Endothelial cell of umbilical vein (primary cell): ENCODE results near the gene ARHGAP42. TPM values are rescaled to one million over a fixed set of nuclear protein-coding genes. Genes with fewer than 3 reads are reported as not detected.

Source experiments
- BruUV-seq: library from RNA; stranded (reverse); fragments of 400-500 nt; replicated peaks from 2 replicates; lab custom pipeline; 2021; lab: Mats Ljungman, UMichigan
- CTCF ChIA-PET: fragments of 300-600, 350-600 bp; sonication (Branson Sonifier 250); formaldehyde crosslinking; loops from one replicate; lab custom pipeline; 2021; ENCODE audit warnings: antibody characterized with exemption, inconsistent platforms; lab: Charles Lee
- POLR2A ChIA-PET: fragments of 300-600, 350-600 bp; sonication (Branson Sonifier 250); formaldehyde crosslinking; loops from one replicate; lab custom pipeline; 2021; ENCODE audit warnings: antibody characterized with exemption, inconsistent platforms; lab: Charles Lee
- DNase-seq: peaks from one replicate; pipeline ENCODE4 v3.0.0-alpha.2; 2011; ENCODE audit warnings: low read depth, low spot score
- FAIRE-seq: peaks from 2 replicates; lab custom pipeline; 2011; peaks lifted over from hg19 to GRCh38; lab: Jason Lieb, UNC
- H2AFZ ChIP-seq: 2 replicates; pipeline ENCODE4 v1.6.0; 2012; ENCODE audit warnings: low read depth, low read length, control low read depth, inconsistent platforms
- H3K27ac ChIP-seq: 2 replicates; pipeline ENCODE4 v1.5.1; 2011; ENCODE audit warnings: low read depth, mild to moderate bottlenecking, control low read depth, low read length, moderate library complexity; ENCODE audit not compliant: insufficient read depth
- H3K27me3 ChIP-seq, 2 experiments: 2 replicates each; pipeline versions ENCODE4 v1.6.0 to v1.6.1; 2011; ENCODE audit warnings: low read length in 2 of 2, mixed read lengths in 1 of 2; ENCODE audit not compliant: control insufficient read depth in 2 of 2, insufficient read depth in 2 of 2
- H3K36me3 ChIP-seq, 2 experiments: 2 replicates in 1 of 2; 3 replicates in 1 of 2; pipeline ENCODE4 v1.5.1; 2011; ENCODE audit warnings: low read length in 2 of 2, mild to moderate bottlenecking in 1 of 2, moderate library complexity in 1 of 2; ENCODE audit not compliant: control insufficient read depth in 2 of 2, insufficient read depth in 2 of 2; ENCODE audit errors: extremely low read depth in 1 of 2
- H3K4me1 ChIP-seq: 3 replicates; pipeline ENCODE4 v1.5.1; 2011; ENCODE audit warnings: mild to moderate bottlenecking, low read length; ENCODE audit not compliant: control insufficient read depth, insufficient read depth; ENCODE audit errors: extremely low read depth
- H3K4me2 ChIP-seq: 2 replicates; pipeline ENCODE4 v1.6.1; 2011; ENCODE audit warnings: low read length, control low read depth, mixed read lengths; ENCODE audit not compliant: insufficient read depth
- H3K4me3 ChIP-seq, 3 experiments: fragments of 200-600 bp in 1 of 3; sonication (generic), shearing (Covaris generic) in 1 of 3; replicated peaks in 1 of 3; 2 replicates each; pipeline ENCODE4 v1.5.1; 2011 to 2016; ENCODE audit warnings: control low read depth in 3 of 3, low read length in 3 of 3, mild to moderate bottlenecking in 2 of 3, inconsistent platforms in 1 of 3, low read depth in 1 of 3, moderate library complexity in 1 of 3; ENCODE audit not compliant: insufficient read depth in 1 of 3
- H3K79me2 ChIP-seq: 2 replicates; pipeline ENCODE4 v1.6.0; 2012; ENCODE audit warnings: low read length, inconsistent platforms; ENCODE audit not compliant: control insufficient read depth, insufficient read depth
- H3K9ac ChIP-seq: replicated peaks from 2 replicates; pipeline ENCODE3; 2011; ENCODE audit warnings: low read length, control low read depth; ENCODE audit not compliant: insufficient read depth; ENCODE audit errors: extremely low read depth
- H3K9me1 ChIP-seq: replicated peaks from 3 replicates; pipeline ENCODE4 v1.6.0; 2011; ENCODE audit warnings: mild to moderate bottlenecking, low read length; ENCODE audit not compliant: control insufficient read depth, insufficient read depth; ENCODE audit errors: extremely low read depth
- H3K9me3 ChIP-seq: replicated peaks from 2 replicates; pipeline ENCODE4 v1.5.1; 2012; ENCODE audit warnings: low read length, inconsistent platforms; ENCODE audit not compliant: control insufficient read depth, insufficient read depth
- H4K20me1 ChIP-seq: replicated peaks from 2 replicates; pipeline ENCODE3; 2011; ENCODE audit warnings: mild to moderate bottlenecking, low read length; ENCODE audit not compliant: control insufficient read depth, insufficient read depth; ENCODE audit errors: extremely low read depth
- EZH2 ChIP-seq: IDR thresholded peaks from 2 replicates; pipeline ENCODE4 v1.6.1; 2012; ENCODE audit warnings: borderline replicate concordance, low read depth, mild to moderate bottlenecking, moderate library complexity, low read length, inconsistent platforms; ENCODE audit not compliant: severe bottlenecking
- FOS ChIP-seq: IDR thresholded peaks from 2 replicates; pipeline ENCODE4 v1.6.1; 2011; ENCODE audit warnings: mild to moderate bottlenecking, low read length, moderate library complexity, borderline replicate concordance; ENCODE audit not compliant: insufficient read depth
- JUN ChIP-seq: IDR thresholded peaks from 2 replicates; pipeline ENCODE4 v1.6.1; 2011; ENCODE audit warnings: borderline replicate concordance, low read depth; ENCODE audit not compliant: insufficient read length, insufficient read depth
- MYC ChIP-seq: IDR thresholded peaks from one replicate; pipeline ENCODE4 v1.6.1; 2011; ENCODE audit warnings: mild to moderate bottlenecking, low read depth, low read length
- POLR2A ChIP-seq: IDR thresholded peaks from 2 replicates; pipeline ENCODE4 v1.6.1; 2012; ENCODE audit warnings: low read depth, mild to moderate bottlenecking, control low read depth, low read length
- POLR2AphosphoS5 ChIP-seq: IDR thresholded peaks from 2 replicates; pipeline ENCODE4 v1.6.1; 2012; ENCODE audit warnings: low read depth, mild to moderate bottlenecking, control low read depth, low read length, moderate library complexity; ENCODE audit not compliant: insufficient read depth
- dilution Hi-C: fragments of 300-500 bp; cut with MboI; formaldehyde crosslinking; loops from one replicate; pipeline ENCODE4 v1.15.0; 2019; ENCODE audit warnings: low sequenced_read_pairs; ENCODE audit not compliant: extremely low pct_ligation_motif_present
- intact Hi-C: fragments of 100-400 bp; cut with micrococcal nuclease; formaldehyde crosslinking; loops from one replicate; pipeline ENCODE4 v1.10.0; 2022
- polyA plus RNA-seq, 4 experiments: library from polyadenylated mRNA; depleted of rRNA in 3 of 4; stranded (reverse) in 3 of 4; unstranded in 1 of 4; fragments of >200 nt; gene quantifications; 2 replicates each; pipeline versions ENCODE4 v1.2.1 to v1.2.3, GENCODE V29; 2011 to 2012; ENCODE audit warnings: missing spikeins in 1 of 4
- total RNA-seq: library from RNA; stranded (reverse); gene quantifications from 2 replicates; pipeline ENCODE4 v1.2.3, GENCODE V29; 2021
- TF ChIP-seq, protein P1 (sequence below), 2 donors: IDR thresholded peaks; 1 replicate in 1 of 2; 2 replicates in 1 of 2; pipeline ENCODE4 v1.5.1; 2011; ENCODE audit warnings: low read length in 2 of 2, mild to moderate bottlenecking in 2 of 2, moderate library complexity in 2 of 2, control low read depth in 1 of 2, inconsistent platforms in 1 of 2, low read depth in 1 of 2; ENCODE audit not compliant: insufficient read depth in 1 of 2; ENCODE audit errors: extremely low read depth in 1 of 2
- TF ChIP-seq, protein P2 (sequence below): IDR thresholded peaks from 2 replicates; pipeline ENCODE4 v1.6.1; 2011; ENCODE audit not compliant: insufficient read depth, insufficient read length

The ARHGAP42 gene
- total and polyA plus RNA-seq, 2 donors (not counting 3 experiments of a cell fraction or from before 2014, with no cell fraction given), result 1.8 to 2.4 TPM

DNA sequence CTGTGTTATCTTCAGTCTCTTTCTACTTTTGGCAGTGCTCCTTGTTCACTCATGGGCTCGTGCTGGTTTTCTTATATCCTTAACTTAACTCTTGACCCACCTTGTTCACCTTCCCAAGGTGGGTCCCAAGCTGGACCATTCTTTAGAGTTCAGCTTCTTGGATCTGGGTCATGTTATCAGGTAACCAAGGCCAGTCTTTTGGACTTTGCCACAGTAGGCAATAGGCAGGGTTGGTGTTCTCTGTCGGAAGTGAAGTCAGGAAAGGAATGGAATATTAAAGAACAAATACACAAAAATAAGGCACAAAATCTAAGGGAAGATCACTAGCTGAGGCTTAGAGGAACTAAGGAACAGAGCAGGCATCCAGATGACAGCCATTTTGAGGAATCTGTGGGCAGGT is 202.7 kb downstream of the ARHGAP42 start:
- CTCF ChIA-PET, result interaction anchor here (1.0 kb wide), 1 partner anchor 15 kb away, joined by 3 read pairs; no protein-coding TSS in a partner anchor
- Histone ChIP-seq H3K9ac (no peak overlapping the region), H3K9me1 (no peaks in the 10 kb centered on the region), H3K27ac (no peak overlapping the region), H3K27me3 (no peaks in the 10 kb centered on the region), H3K9me3 (no peaks in the 10 kb centered on the region), H3K36me3 (no peaks in the 10 kb centered on the region), H3K4me2 (no peak overlapping the region), H2AFZ (no peak overlapping the region), H3K4me3 (no peak overlapping the region), H3K4me1 (no peaks in the 10 kb centered on the region), H4K20me1 (no peaks in the 10 kb centered on the region), H3K79me2 (no peaks in the 10 kb centered on the region)
- DNase-seq (no peak), FAIRE-seq (no peak)
- TF ChIP-seq EZH2, result no peak
- TF ChIP-seq, protein P1, sequence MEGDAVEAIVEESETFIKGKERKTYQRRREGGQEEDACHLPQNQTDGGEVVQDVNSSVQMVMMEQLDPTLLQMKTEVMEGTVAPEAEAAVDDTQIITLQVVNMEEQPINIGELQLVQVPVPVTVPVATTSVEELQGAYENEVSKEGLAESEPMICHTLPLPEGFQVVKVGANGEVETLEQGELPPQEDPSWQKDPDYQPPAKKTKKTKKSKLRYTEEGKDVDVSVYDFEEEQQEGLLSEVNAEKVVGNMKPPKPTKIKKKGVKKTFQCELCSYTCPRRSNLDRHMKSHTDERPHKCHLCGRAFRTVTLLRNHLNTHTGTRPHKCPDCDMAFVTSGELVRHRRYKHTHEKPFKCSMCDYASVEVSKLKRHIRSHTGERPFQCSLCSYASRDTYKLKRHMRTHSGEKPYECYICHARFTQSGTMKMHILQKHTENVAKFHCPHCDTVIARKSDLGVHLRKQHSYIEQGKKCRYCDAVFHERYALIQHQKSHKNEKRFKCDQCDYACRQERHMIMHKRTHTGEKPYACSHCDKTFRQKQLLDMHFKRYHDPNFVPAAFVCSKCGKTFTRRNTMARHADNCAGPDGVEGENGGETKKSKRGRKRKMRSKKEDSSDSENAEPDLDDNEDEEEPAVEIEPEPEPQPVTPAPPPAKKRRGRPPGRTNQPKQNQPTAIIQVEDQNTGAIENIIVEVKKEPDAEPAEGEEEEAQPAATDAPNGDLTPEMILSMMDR (IDR thresholded peaks at IDR 0.05; ENCODE audit: extremely low read depth in 1 of 2, insufficient read depth in 1 of 2, low read depth in 1 of 2, low read length in 2 of 2), result no peak
- TF ChIP-seq JUN, result no peak
- no peak for TF ChIP-seq FOS
- TF ChIP-seq POLR2A, result no peak
- TF ChIP-seq, protein P2, sequence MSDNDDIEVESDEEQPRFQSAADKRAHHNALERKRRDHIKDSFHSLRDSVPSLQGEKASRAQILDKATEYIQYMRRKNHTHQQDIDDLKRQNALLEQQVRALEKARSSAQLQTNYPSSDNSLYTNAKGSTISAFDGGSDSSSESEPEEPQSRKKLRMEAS, result no peak
- TF ChIP-seq POLR2AphosphoS5, result no peak
- no peak for TF ChIP-seq MYC
- intact Hi-C loops, result no loop called here
- POLR2A ChIA-PET, result no interaction called here
- dilution Hi-C loops, result no loop called here
- no TSS peak for BruUV-seq
